ENCODE results near the gene HSPA4L.
A peak's percentile ranks its signal among the peaks of the same experiment; 100 is the strongest.

HSPA4L gene

DNA sequence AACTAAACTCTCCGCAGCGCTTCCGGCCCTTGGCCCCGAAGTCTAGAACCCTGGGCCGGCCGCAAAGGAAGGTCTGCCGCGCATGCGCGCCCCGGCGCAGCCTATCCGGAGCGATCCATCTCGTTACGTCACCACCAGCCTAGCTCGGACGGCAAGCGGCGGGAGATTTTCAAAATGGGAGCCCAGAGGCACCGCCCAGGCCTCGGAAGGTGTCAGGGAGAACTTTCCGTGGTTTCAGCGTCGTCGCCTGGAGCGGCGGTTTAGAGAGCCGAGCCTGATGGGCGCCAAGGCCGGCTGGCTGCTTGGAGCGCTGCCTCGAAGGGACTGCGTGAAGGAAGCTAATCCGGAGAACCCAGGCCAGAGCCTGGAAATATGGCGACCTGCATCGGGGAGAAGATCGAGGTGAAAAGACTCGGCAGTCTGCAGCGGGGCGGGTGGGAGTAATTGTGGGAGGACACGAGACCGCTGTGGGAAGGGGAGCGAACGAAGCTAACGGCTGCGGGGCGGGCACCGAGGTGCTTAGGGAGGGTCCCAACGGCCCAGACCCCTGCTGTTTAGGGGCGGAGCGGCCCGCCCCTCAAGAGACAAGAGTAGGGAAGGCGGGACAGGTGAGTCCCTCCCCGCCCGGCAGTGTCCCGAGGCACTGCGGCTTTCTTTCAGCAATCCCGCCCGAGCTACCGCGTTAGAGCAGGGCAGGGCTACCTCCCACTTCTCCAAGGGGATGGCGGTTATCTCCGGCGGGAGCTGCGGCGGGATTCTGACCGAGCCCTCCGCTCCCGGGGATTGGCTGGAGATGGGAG is 98.8 kb downstream of the HSPA4L start, which contains the start of gene PLK4:
PLK4 (plus strand) TSS at position 131 of the 800 bp plus-strand sequence; CDS start at position 373, 242 bp downstream.
- peak within 1 kb of the TSS; percentile 99 for H3K4me3 ChIP-seq (ENCODE audit: low read depth, low read length)
- TF ChIP-seq, protein P1, sequence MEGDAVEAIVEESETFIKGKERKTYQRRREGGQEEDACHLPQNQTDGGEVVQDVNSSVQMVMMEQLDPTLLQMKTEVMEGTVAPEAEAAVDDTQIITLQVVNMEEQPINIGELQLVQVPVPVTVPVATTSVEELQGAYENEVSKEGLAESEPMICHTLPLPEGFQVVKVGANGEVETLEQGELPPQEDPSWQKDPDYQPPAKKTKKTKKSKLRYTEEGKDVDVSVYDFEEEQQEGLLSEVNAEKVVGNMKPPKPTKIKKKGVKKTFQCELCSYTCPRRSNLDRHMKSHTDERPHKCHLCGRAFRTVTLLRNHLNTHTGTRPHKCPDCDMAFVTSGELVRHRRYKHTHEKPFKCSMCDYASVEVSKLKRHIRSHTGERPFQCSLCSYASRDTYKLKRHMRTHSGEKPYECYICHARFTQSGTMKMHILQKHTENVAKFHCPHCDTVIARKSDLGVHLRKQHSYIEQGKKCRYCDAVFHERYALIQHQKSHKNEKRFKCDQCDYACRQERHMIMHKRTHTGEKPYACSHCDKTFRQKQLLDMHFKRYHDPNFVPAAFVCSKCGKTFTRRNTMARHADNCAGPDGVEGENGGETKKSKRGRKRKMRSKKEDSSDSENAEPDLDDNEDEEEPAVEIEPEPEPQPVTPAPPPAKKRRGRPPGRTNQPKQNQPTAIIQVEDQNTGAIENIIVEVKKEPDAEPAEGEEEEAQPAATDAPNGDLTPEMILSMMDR (IDR thresholded peaks at IDR 0.05; ENCODE audit: borderline replicate concordance, insufficient read depth, low read depth, low read length), result no peak

DNA sequence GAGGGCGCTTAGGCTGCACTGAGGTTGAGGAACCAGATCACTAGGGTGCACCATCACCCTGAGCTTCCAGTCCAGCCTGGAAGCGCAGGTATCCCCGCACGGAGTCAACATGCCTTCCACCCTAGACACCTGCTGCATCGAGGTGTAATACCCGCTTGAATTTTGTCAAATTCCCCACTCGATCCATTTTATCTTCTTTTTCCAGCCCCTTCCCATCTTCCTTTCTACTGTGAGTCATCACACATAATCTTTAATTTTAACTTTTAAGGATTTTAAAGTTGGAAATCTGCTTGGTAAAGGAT is 99.4 kb downstream of the HSPA4L start:
- TF ChIP-seq, protein P1 (IDR thresholded peaks at IDR 0.05; ENCODE audit: borderline replicate concordance, insufficient read depth, low read depth, low read length), result no peak
- peak overlapping the region; percentile 99 for H3K4me3 ChIP-seq (ENCODE audit: low read depth, low read length)

GRCh38 chr4:127888559-127888958 is 106.4 kb downstream of the HSPA4L start:
- TF ChIP-seq, protein P1 (IDR thresholded peaks at IDR 0.05; ENCODE audit: borderline replicate concordance, insufficient read depth, low read depth, low read length), result no peak
- H3K4me3 ChIP-seq (ENCODE audit: low read depth, low read length), result no peak overlapping the region

GRCh38 chr4:127889903-127890302 is 107.8 kb downstream of the HSPA4L start:
- H3K4me3 ChIP-seq (ENCODE audit: low read depth, low read length), result no peak overlapping the region
- TF ChIP-seq, protein P1 (IDR thresholded peaks at IDR 0.05; ENCODE audit: borderline replicate concordance, insufficient read depth, low read depth, low read length), result no peak

Data from GM12875 (cell line).